Gastrocnemius medialis (tissue), 4 donors: ENCODE measurements around the gene APP.
"Not testable (repeated sequence)": the region's sequence is repeated elsewhere in the genome, so short reads cannot be mapped to it uniquely, and the experiment has no call there.

ENCODE experiments used
- CTCF ChIP-seq, 5 experiments: fragments of 450-650 bp in 3 of 5; fragments of 200-600 bp in 2 of 5; sonication (generic) in 2 of 5; IDR thresholded peaks in 4 of 5; conservative IDR thresholded peaks in 1 of 5; 1 replicate in 4 of 5; 2 replicates in 1 of 5; pipeline ENCODE4 v1.5.1; 2016 to 2019; ENCODE audit warnings: antibody characterized with exemption in 5 of 5, mild to moderate bottlenecking in 3 of 5, moderate library complexity in 3 of 5
- POLR2A ChIP-seq, 2 donors: fragments of 450-650 bp; IDR thresholded peaks; one replicate each; pipeline ENCODE4 v1.6.1; 2017; ENCODE audit warnings: antibody characterized with exemption in 2 of 2, mild to moderate bottlenecking in 2 of 2, moderate library complexity in 2 of 2

GRCh38 chr21:26081175-26081760 lies 89.3 kb downstream of the APP start:
- not testable (repeated sequence) for TF ChIP-seq CTCF (IDR thresholded peaks at IDR 0.05 in 4 of 5, conservative IDR thresholded peaks at IDR 0.05 in 1 of 5); POLR2A (IDR thresholded peaks at IDR 0.05)
